H1 (cell line): ENCODE results near the gene FHL5.

Experiments
- CEBPB ChIP-seq: IDR thresholded peaks from 2 replicates; pipeline ENCODE4 v1.6.1; 2012; ENCODE audit warnings: low read depth, low read length
- CTCF ChIP-seq, 3 experiments: IDR thresholded peaks; 1 replicate in 2 of 3; 2 replicates in 1 of 3; pipeline versions ENCODE4 v1.5.1 to v1.6.1; 2011; ENCODE audit warnings: low read length in 3 of 3, mild to moderate bottlenecking in 3 of 3, inconsistent platforms in 2 of 3, low read depth in 1 of 3, moderate library complexity in 1 of 3; ENCODE audit not compliant: insufficient read depth in 1 of 3; ENCODE audit errors: control extremely low read depth in 1 of 3
- POLR2A ChIP-seq, 2 experiments: IDR thresholded peaks; 1 replicate in 1 of 2; 2 replicates in 1 of 2; pipeline ENCODE4 v1.6.1; 2011; ENCODE audit warnings: low read depth in 2 of 2, low read length in 2 of 2, mild to moderate bottlenecking in 2 of 2; ENCODE audit errors: control extremely low read depth in 1 of 2

GRCh38 chr6:96626759-96627364, 63.9 kb downstream of the FHL5 start:
- TF ChIP-seq CEBPB (no peak), CTCF (IDR thresholded peaks at IDR 0.05; ENCODE audit: control extremely low read depth in 1 of 3, insufficient read depth in 1 of 3, low read depth in 1 of 3, low read length in 3 of 3) (no peak; a peak in 1 of 4 replicates), POLR2A (IDR thresholded peaks at IDR 0.05; ENCODE audit: control extremely low read depth in 1 of 2, low read depth in 2 of 2, low read length in 2 of 2) (no peak)
